ENCODE data around the gene SPAG16.
"Not testable (repeated sequence)": the region's sequence is repeated elsewhere in the genome, so short reads cannot be mapped to it uniquely, and the experiment has no call there.

Gene SPAG16

DNA sequence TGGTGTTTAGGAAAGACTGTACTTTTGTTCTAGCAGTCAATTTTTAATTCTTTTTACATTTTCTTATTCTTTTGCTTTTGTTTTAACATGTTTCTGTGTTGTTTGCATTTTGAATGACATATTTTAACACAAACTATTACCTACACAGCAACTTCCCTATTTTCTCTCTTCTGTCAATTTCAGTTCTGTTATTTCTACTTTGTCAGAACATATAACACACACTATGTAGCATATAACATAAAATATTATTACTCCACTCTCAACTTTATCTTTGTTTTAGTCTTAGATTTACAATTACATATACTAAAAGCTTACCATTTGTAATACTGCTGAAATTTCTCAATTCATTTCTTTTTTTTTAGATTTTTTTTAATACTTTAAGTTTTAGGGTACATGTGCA lies 753.9 kb downstream of the SPAG16 start:
- H3K36me3 Mint-ChIP-seq (ENCODE audit: low read depth) = no peaks in the 10 kb centered on the region
- no peaks in the 10 kb centered on the region for H3K27me3 Mint-ChIP-seq (ENCODE audit: low read depth)
- H3K4me1 Mint-ChIP-seq = no peaks in the 10 kb centered on the region
- no peak overlapping the region for H3K27ac Mint-ChIP-seq
- TF ChIP-seq, protein P1, sequence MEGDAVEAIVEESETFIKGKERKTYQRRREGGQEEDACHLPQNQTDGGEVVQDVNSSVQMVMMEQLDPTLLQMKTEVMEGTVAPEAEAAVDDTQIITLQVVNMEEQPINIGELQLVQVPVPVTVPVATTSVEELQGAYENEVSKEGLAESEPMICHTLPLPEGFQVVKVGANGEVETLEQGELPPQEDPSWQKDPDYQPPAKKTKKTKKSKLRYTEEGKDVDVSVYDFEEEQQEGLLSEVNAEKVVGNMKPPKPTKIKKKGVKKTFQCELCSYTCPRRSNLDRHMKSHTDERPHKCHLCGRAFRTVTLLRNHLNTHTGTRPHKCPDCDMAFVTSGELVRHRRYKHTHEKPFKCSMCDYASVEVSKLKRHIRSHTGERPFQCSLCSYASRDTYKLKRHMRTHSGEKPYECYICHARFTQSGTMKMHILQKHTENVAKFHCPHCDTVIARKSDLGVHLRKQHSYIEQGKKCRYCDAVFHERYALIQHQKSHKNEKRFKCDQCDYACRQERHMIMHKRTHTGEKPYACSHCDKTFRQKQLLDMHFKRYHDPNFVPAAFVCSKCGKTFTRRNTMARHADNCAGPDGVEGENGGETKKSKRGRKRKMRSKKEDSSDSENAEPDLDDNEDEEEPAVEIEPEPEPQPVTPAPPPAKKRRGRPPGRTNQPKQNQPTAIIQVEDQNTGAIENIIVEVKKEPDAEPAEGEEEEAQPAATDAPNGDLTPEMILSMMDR (IDR thresholded peaks at IDR 0.05; ENCODE audit: unreplicated experiment in 3 of 3) = no peak
- H3K9me3 Mint-ChIP-seq = peaks cover 16% of the 10 kb centered on the region
- no peak overlapping the region for H3K4me3 Mint-ChIP-seq

DNA sequence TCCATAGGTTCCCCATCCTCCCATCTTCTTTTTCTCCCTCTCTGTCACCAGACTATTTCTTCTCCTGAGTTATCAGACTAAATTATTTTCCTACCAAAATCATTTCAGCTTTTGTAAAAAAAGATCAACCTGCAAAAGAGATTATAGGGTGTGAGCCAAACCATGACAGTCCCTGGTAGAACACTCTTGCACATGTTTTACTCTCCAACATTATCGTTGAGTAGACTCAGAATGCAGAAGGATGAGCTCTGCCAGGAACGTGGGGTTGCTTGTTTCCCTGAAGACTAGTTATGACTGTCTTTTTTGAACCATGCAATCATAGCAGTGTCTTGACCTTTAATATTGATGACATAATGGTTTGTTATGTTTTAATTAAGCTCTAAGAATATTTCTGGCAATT lies 766.5 kb downstream of the SPAG16 start:
- TF ChIP-seq, protein P1 (IDR thresholded peaks at IDR 0.05; ENCODE audit: unreplicated experiment in 3 of 3) = no peak
- no peaks in the 10 kb centered on the region for H3K4me1 Mint-ChIP-seq
- no peak overlapping the region for H3K27ac Mint-ChIP-seq
- no peaks in the 10 kb centered on the region for H3K36me3 Mint-ChIP-seq (ENCODE audit: low read depth)
- H3K27me3 Mint-ChIP-seq (ENCODE audit: low read depth) = no peaks in the 10 kb centered on the region
- H3K9me3 Mint-ChIP-seq = peaks cover 8% of the 10 kb centered on the region
- no peak overlapping the region for H3K4me3 Mint-ChIP-seq

DNA sequence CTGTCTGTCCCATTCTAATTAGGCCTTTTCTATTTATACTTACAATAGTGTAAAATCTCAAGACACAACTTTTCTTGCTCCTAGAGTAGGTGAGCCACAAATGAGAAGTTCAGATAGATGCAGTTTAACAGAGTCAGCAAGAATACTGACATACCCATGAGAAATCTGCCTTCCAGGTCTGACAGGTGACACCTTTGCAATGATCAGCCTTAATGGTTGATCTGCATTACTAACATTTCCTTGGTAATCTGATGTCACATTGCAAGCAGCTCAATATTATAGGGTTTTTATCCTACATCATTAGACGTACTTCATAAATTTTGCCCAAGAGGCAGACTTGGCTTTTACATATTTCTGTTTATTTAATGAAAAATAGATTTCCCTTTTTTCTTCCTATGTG lies 767.3 kb downstream of the SPAG16 start:
- Mint-ChIP-seq H3K4me3 (no peak overlapping the region), H3K36me3 (ENCODE audit: low read depth) (no peaks in the 10 kb centered on the region), H3K27ac (no peak overlapping the region), H3K4me1 (no peaks in the 10 kb centered on the region), H3K27me3 (ENCODE audit: low read depth) (no peaks in the 10 kb centered on the region), H3K9me3 (no peaks in the 10 kb centered on the region)
- TF ChIP-seq, protein P1 (IDR thresholded peaks at IDR 0.05; ENCODE audit: unreplicated experiment in 3 of 3) = no peak

DNA sequence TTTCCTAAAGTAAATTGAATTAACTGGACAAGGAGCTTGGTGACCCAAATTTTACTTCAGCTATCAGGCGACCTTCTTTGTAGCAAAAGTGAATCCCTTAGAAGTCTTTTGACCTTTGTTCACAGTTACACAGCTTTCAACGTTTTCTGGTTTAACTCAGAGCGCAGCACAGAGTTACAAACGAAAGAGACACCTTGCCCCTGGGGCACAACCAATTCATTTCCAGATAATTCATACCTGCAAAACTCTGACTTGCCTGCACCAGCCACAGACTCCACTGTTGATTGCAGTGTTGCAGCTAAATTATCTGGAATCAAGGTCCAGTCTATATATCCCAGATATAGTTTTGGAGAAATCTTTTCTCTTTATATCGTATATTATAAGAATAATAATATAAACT lies 768.0 kb downstream of the SPAG16 start:
- Mint-ChIP-seq H3K9me3 (no peaks in the 10 kb centered on the region), H3K4me1 (no peaks in the 10 kb centered on the region), H3K27me3 (ENCODE audit: low read depth) (no peaks in the 10 kb centered on the region), H3K4me3 (no peak overlapping the region), H3K36me3 (ENCODE audit: low read depth) (no peaks in the 10 kb centered on the region), H3K27ac (no peak overlapping the region)
- TF ChIP-seq, protein P1 (IDR thresholded peaks at IDR 0.05; ENCODE audit: unreplicated experiment in 3 of 3) = no peak

DNA sequence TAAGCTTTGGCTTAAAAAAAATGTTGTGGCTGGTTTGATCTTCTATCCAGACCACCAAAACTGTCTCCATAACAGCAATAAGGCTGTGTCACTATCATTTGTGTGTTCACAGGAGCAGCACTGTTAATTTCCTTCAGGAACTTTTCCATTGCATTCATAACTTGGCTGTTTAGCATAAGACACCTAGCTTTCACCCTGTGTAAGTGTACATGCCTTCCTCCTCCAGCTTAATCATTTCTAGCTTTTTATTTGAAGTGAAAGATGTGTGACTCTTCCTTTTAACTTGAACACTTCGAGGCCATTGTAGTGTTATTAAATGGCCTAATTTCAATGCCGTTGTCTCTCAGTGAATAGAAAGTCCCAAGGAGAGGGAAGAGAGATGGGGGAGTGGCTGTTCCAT lies 773.7 kb downstream of the SPAG16 start:
- H3K27ac Mint-ChIP-seq = no peak overlapping the region
- H3K36me3 Mint-ChIP-seq (ENCODE audit: low read depth) = no peaks in the 10 kb centered on the region
- TF ChIP-seq, protein P1 (IDR thresholded peaks at IDR 0.05; ENCODE audit: unreplicated experiment in 3 of 3) = no peak
- no peaks in the 10 kb centered on the region for H3K4me1 Mint-ChIP-seq
- no peak overlapping the region for H3K4me3 Mint-ChIP-seq
- no peaks in the 10 kb centered on the region for H3K27me3 Mint-ChIP-seq (ENCODE audit: low read depth)
- no peaks in the 10 kb centered on the region for H3K9me3 Mint-ChIP-seq

DNA sequence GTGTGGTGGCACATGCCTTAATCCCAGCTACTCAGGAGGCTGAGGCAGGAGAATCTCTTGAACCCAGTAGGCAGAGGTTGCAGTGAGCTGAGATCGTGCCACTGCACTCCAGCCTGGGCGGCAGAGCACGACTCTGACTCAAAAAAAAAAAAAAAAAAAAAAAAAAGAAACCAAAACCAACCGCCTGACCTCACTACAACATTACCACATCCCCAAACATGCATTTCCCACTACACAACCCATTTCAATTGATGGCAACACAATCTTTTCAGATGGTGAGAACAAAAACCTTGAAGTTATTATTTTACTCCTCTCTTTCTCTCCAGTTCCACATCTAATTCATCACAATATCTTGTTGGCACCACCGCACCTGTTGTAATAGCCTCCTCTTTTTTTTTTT lies 778.0 kb downstream of the SPAG16 start:
- H3K4me3 Mint-ChIP-seq; H3K27me3 Mint-ChIP-seq (ENCODE audit: low read depth); H3K4me1 Mint-ChIP-seq; H3K9me3 Mint-ChIP-seq; H3K36me3 Mint-ChIP-seq (ENCODE audit: low read depth); H3K27ac Mint-ChIP-seq: not testable (repeated sequence)

DNA sequence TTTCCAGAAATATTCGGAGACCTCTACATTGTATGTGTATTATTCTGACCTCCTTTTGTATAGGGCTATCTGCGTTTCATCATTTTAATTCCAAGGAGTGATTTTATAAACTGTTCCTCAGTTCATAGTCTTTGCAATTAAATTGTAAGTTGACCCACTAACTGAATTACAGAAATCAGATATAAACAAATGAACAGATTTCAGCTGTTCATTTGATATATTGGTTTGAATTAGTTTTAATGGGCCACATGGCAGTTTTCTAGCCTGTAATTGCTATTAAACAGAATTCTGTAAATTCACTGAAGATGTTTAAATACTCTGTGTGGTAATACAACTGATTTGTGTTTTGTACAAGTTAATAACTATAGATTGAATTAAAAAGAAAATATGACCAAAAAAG lies 780.2 kb downstream of the SPAG16 start:
- Mint-ChIP-seq H3K9me3 (no peaks in the 10 kb centered on the region), H3K36me3 (ENCODE audit: low read depth) (no peaks in the 10 kb centered on the region), H3K4me1 (no peaks in the 10 kb centered on the region), H3K27ac (no peak overlapping the region), H3K4me3 (no peak overlapping the region), H3K27me3 (ENCODE audit: low read depth) (no peaks in the 10 kb centered on the region)
- TF ChIP-seq, protein P1 (IDR thresholded peaks at IDR 0.05; ENCODE audit: unreplicated experiment in 3 of 3) = no peak
